Brain microvascular endothelial cell (primary cell): Measurements from ENCODE around the gene CD59.

Experiments used
- DNase-seq: peaks from one replicate; pipeline ENCODE4 v3.0.0-alpha.2; 2020
- H3K27ac ChIP-seq: fragments of 250-450 bp; sonication (Bioruptor Pico); 2 replicates; pipeline ENCODE4 v1.5.1; 2020; ENCODE audit warnings: mild to moderate bottlenecking, moderate library complexity
- H3K27me3 ChIP-seq: fragments of 250-450 bp; sonication (Bioruptor Pico); replicated peaks from 2 replicates; pipeline ENCODE4 v1.5.1; 2020; ENCODE audit warnings: mild to moderate bottlenecking
- H3K36me3 ChIP-seq: fragments of 250-450 bp; sonication (Bioruptor Pico); replicated peaks from 2 replicates; pipeline ENCODE4 v1.5.1; 2020; ENCODE audit warnings: mild to moderate bottlenecking
- H3K4me3 ChIP-seq: 2 replicates; pipeline ENCODE4 v1.5.1; 2011; ENCODE audit warnings: low read depth, mild to moderate bottlenecking, control low read depth, low read length, moderate library complexity
- CTCF ChIP-seq: IDR thresholded peaks from 2 replicates; pipeline ENCODE4 v1.5.1; 2011; ENCODE audit warnings: low read depth, mild to moderate bottlenecking, moderate library complexity, low read length, control low read depth, inconsistent platforms; ENCODE audit errors: missing control alignments
- in situ Hi-C: cut with HindIII; loops from 2 replicates; pipeline ENCODE4 v1.10.0; 2017; ENCODE audit warnings: low sequenced_read_pairs, low pct_ligation_motif_present

The CD59 gene

GRCh38 chr11:33698921-33699320 is 37.3 kb downstream of the CD59 start:
- DNase-seq: no peak
- in situ Hi-C loops: no loop called here
- Histone ChIP-seq H3K4me3 (no peak overlapping the region), H3K27me3 (no peaks in the 10 kb centered on the region), H3K27ac (no peak overlapping the region), H3K36me3 (peaks cover 2% of the 10 kb centered on the region)
- no peak for TF ChIP-seq CTCF

- DNase-seq: no peak
- no peak overlapping the region for H3K4me3 ChIP-seq
- H3K36me3 ChIP-seq: no peaks in the 10 kb centered on the region
- H3K27ac ChIP-seq: no peak overlapping the region
- in situ Hi-C loops: no loop called here
- TF ChIP-seq CTCF: no peak
- no peaks in the 10 kb centered on the region for H3K27me3 ChIP-seq
Observed at GRCh38 chr11:33697997-33698396, 38.2 kb downstream of the CD59 start.

GRCh38 chr11:33696931-33697638 is 39.1 kb downstream of the CD59 start:
- Histone ChIP-seq H3K36me3 (no peaks in the 10 kb centered on the region), H3K27me3 (no peaks in the 10 kb centered on the region), H3K4me3 (no peak overlapping the region), H3K27ac (no peak overlapping the region)
- in situ Hi-C loops: no loop called here
- DNase-seq: no peak
- TF ChIP-seq CTCF: no peak

GRCh38 chr11:33696411-33696810 is 39.8 kb downstream of the CD59 start:
- Histone ChIP-seq H3K27ac (no peak overlapping the region), H3K27me3 (no peaks in the 10 kb centered on the region)
- in situ Hi-C loops: no loop called here

GRCh38 chr11:33695051-33695566 is 41.1 kb downstream of the CD59 start:
- in situ Hi-C loops: no loop called here
- Histone ChIP-seq H3K27me3 (no peaks in the 10 kb centered on the region), H3K36me3 (no peaks in the 10 kb centered on the region), H3K4me3 (no peak overlapping the region), H3K27ac (no peak overlapping the region)
- no peak for DNase-seq
- TF ChIP-seq CTCF: no peak

More at GRCh38 chr11:33696411-33696810, 39.8 kb downstream of the CD59 start:
- Histone ChIP-seq H3K4me3 (no peak overlapping the region), H3K36me3 (no peaks in the 10 kb centered on the region)
- no peak for DNase-seq
- no peak for TF ChIP-seq CTCF

- DNase-seq: no peak
- Histone ChIP-seq H3K36me3 (no peaks in the 10 kb centered on the region), H3K4me3 (no peak overlapping the region), H3K27me3 (no peaks in the 10 kb centered on the region), H3K27ac (no peak overlapping the region)
- no peak for TF ChIP-seq CTCF
- in situ Hi-C loops: no loop called here
Observed at GRCh38 chr11:33694346-33695050, 41.7 kb downstream of the CD59 start.
